Pancreas (tissue), 10 donors: ENCODE measurements around the gene TMEM245. TPM values are rescaled to one million over a fixed set of nuclear protein-coding genes. Genes with fewer than 3 reads are reported as not detected.
A peak's percentile ranks its signal among the peaks of the same experiment; 100 is the strongest.

Experiments
- ATAC-seq, 4 donors: fragments of 200-7000 bp; cut with Tn5 transposase; one replicate each; pipeline versions ENCODE4 v1.8.0 to v1.9.1; 2020; ENCODE audit warnings: mild to moderate bottlenecking in 4 of 4, moderate library complexity in 4 of 4
- DNase-seq, 6 donors: peaks; one replicate each; pipeline ENCODE4 v3.0.0-alpha.2; 2020
- FAIRE-seq: peaks from 2 replicates; lab custom pipeline; 2012; peaks lifted over from hg19 to GRCh38; lab: Jason Lieb, UNC
- H3K27ac ChIP-seq, 4 donors: fragments of 200-600 bp; sonication (generic); 1 replicate in 3 of 4; 2 replicates in 1 of 4; pipeline versions ENCODE4 v1.5.0 to v1.8.0; 2020
- H3K27me3 ChIP-seq, 4 donors: fragments of 200-600 bp; one replicate each; pipeline ENCODE4 v1.8.0; 2021
- H3K36me3 ChIP-seq, 3 donors: fragments of 200-600 bp; sonication (generic) in 1 of 3; one replicate each; pipeline versions ENCODE4 v1.5.0 to v1.8.0; 2020 to 2021
- H3K4me1 ChIP-seq, 3 donors: fragments of 200-600 bp; one replicate each; pipeline ENCODE4 v1.8.0; 2021
- H3K4me3 ChIP-seq, 4 donors: fragments of 200-600 bp; sonication (generic) in 2 of 4; one replicate each; pipeline versions ENCODE4 v1.5.0 to v1.8.0; 2020 to 2021
- H3K9me3 ChIP-seq, 4 donors: fragments of 200-600 bp; one replicate each; pipeline ENCODE4 v1.8.0; 2021
- WGBS, 2 donors: extraction: QIAGEN DNeasy Blood & Tissue Kit; methylation state at CpG; one replicate each; pipeline ENCODE4 v1.1.7; 2013; 5-methylcytosine and 5-hydroxymethylcytosine counted together
- intact Hi-C, 3 donors: fragments of 100-400 bp; cut with DNase I; formaldehyde crosslinking; loops; one replicate each; pipeline versions ENCODE4 v1.11.1 to v1.14.2; 2022
- polyA plus RNA-seq, 2 donors: library from polyadenylated mRNA; stranded (reverse); fragments of 200-250 nt; gene quantifications; one replicate each; pipeline ENCODE4 v1.2.3, GENCODE V29; 2013
- total RNA-seq, 6 donors: library from RNA; stranded (reverse); fragmentation: NEBNext Ultra II Directional in 4 of 6; extraction: Animal tissue kit (Norgen Biotek cat#: 25700) in 4 of 6; gene quantifications; one replicate each; pipeline versions ENCODE4 v1.2.1 to v1.2.4, GENCODE V29; 2021 to 2023
- TF ChIP-seq, protein P1 (sequence below), 4 donors: fragments of 200-600 bp; sonication (generic) in 3 of 4; IDR thresholded peaks; one replicate each; pipeline versions ENCODE4 v1.5.0 to v1.8.0; 2021; ENCODE audit warnings: antibody characterized with exemption in 4 of 4
- donor health status: healthy with polysubstance abuse.
- donor health status: DM: no; HTN: no; CAD: no; lungs with moderate emphysema.
- donor health status: DM: no; HTN: no; CAD: no.
- donor health status: control.
- donor health status: control.
- donor health status: Bipolar disorder and iron deficiency.
- donor health status: DM: yes; HTN: yes; CAD: no.
- donor health status: DM: no; HTN: no; CAD: no.
- donor health status: DM: no; HTN: no; CAD: no.
- donor health status: DM: yes; HTN: yes; CAD: no.

TMEM245 gene
- total and polyA plus RNA-seq, 8 donors: 4.9 to 34.1 (median 22.4) TPM

DNA sequence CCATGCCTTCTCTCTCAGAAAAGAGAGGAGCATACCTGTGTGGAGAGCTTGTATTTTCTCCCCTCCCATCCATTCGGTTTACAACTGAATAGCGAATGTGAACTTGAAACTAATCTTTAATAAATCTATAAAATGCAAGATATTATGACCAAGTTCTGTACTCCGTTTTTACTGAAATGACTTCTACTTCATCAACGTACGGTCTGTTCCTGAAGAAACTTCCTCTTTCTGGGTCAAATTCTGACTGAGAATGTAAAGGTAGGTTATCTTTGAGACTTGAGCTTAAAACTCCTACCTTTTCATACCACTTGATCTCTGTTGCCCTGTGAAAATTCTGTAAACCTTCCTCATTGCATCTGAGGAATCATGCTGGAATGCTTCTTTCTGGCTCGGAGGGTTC lies 102.3 kb downstream of the TMEM245 start:
- FAIRE-seq (no peak), DNase-seq (no peak), ATAC-seq (no peak)
- intact Hi-C loops: no loop called here
- H3K4me1 ChIP-seq: peaks cover 11 to 16% (median 14%) of the 10 kb centered on the region in 3 donors
- no peaks in the 10 kb centered on the region for H3K36me3 ChIP-seq
- no peaks in the 10 kb centered on the region for H3K27me3 ChIP-seq
- H3K4me3 ChIP-seq: no peak overlapping the region
- WGBS, 2 donors: 80 to 83% methylated on average over 6 of the region's 6 CpGs
- H3K9me3 ChIP-seq: no peaks in the 10 kb centered on the region
- TF ChIP-seq, protein P1, sequence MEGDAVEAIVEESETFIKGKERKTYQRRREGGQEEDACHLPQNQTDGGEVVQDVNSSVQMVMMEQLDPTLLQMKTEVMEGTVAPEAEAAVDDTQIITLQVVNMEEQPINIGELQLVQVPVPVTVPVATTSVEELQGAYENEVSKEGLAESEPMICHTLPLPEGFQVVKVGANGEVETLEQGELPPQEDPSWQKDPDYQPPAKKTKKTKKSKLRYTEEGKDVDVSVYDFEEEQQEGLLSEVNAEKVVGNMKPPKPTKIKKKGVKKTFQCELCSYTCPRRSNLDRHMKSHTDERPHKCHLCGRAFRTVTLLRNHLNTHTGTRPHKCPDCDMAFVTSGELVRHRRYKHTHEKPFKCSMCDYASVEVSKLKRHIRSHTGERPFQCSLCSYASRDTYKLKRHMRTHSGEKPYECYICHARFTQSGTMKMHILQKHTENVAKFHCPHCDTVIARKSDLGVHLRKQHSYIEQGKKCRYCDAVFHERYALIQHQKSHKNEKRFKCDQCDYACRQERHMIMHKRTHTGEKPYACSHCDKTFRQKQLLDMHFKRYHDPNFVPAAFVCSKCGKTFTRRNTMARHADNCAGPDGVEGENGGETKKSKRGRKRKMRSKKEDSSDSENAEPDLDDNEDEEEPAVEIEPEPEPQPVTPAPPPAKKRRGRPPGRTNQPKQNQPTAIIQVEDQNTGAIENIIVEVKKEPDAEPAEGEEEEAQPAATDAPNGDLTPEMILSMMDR (IDR thresholded peaks at IDR 0.05): no peak
- no peak overlapping the region for H3K27ac ChIP-seq

DNA sequence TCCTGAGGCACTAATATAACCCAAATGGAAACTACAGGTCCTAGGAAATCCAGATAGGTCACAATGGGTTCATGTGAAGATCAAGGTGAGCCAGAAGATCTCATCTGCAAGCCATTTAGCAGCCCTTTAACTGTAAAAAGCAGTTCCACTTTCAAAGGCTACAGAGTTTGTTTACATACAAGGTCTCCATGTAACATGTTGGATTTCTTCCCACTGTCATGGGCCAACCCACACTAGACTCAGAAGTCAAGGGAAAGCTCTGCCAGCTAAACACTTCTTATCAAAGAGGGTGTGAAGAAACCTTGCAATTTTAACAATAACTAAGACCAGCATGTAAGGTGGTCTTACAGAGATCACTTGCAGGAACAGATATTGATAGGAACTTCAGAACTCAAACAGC lies 102.7 kb downstream of the TMEM245 start:
- intact Hi-C loops: no loop called here
- FAIRE-seq (no peak), ATAC-seq (peak in 1 of 4 donors; percentile 33), DNase-seq (peak in 2 of 6 donors; percentile 36 to 41)
- Histone ChIP-seq H3K9me3 (no peaks in the 10 kb centered on the region), H3K4me3 (no peak overlapping the region), H3K27me3 (no peaks in the 10 kb centered on the region), H3K36me3 (no peaks in the 10 kb centered on the region), H3K4me1 (peaks cover 10 to 17% (median 12%) of the 10 kb centered on the region in 3 donors), H3K27ac (no peak overlapping the region)
- TF ChIP-seq, protein P1 (IDR thresholded peaks at IDR 0.05): no peak

DNA sequence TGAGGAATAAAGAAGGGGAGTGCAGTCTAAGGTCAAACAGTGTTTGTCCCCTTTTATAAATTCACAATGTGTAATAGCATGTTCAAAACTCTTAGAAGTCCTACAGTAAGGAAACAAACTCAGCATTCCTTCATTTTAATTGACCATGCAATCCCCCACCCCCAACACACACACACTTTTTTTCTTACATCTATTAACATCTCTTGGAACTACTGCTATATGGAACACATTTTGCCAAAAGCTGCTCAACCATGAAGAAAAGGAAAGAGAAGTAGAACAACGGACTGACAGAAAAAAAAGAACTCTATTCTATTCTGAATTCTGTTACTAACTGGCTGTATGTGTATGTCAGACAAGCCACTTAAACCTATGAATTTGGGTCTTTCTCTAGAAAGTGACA lies 103.6 kb downstream of the TMEM245 start:
- DNase-seq: no peak
- ATAC-seq: no peak
- Histone ChIP-seq H3K36me3 (no peaks in the 10 kb centered on the region), H3K27me3 (no peaks in the 10 kb centered on the region), H3K4me1 (peaks cover 10 to 22% (median 15%) of the 10 kb centered on the region in 3 donors), H3K27ac (no peak overlapping the region), H3K9me3 (no peaks in the 10 kb centered on the region), H3K4me3 (no peak overlapping the region)
- intact Hi-C loops: no loop called here
- WGBS, 2 donors: 89 to 100% methylated on average over 1 of the region's 1 CpG
- no peak for FAIRE-seq
- TF ChIP-seq, protein P1 (IDR thresholded peaks at IDR 0.05): no peak

DNA sequence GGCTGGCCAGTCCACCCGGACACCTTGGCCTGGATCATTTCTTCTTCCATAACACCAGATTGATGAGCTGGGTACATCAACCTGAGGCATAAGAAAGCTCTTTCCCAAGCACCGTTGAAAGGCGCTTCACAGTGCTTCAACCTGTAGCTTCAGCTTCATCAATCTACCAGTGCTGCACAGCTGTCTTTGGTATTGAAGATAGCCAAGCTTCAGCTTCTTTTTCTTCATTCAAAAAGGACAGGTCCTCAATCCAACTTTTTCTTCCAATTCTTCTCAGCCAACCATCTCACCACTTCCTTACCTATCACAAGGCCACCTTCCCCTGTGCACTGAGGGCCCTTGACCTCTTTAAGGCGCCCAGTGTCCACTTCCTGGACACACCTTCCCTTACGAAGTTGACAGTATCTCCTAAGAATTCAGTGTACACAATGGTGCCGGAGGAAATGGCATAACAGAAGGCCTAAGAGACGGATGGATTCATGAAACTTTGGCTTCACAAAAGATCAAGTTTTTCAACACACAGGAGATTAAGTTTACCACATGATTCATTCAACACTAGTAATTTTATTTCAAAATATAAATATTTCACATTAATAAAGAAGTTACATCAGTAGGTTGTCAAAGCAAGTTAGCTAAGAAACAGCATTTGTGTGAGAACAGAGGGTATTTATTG lies 105.0 kb downstream of the TMEM245 start:
- H3K9me3 ChIP-seq: no peaks in the 10 kb centered on the region
- no peaks in the 10 kb centered on the region for H3K27me3 ChIP-seq
- no peak for FAIRE-seq
- no peak for DNase-seq
- H3K4me1 ChIP-seq: peaks cover 10 to 22% (median 15%) of the 10 kb centered on the region in 3 donors
- intact Hi-C loops: no loop called here
- H3K4me3 ChIP-seq: no peak overlapping the region
- ATAC-seq: no peak
- 84 to 87% methylated on average over 7 of the region's 7 CpGs for WGBS, 2 donors
- TF ChIP-seq, protein P1 (IDR thresholded peaks at IDR 0.05): no peak
- no peaks in the 10 kb centered on the region for H3K36me3 ChIP-seq
- H3K27ac ChIP-seq: peak overlapping the region in 3 of 4 donors; percentile 91 to 94 (median 92)
